HG03045 (cell line): ENCODE data around the gene C1QTNF4.

Source experiments
- ATAC-seq: cut with Tn5 transposase; IDR thresholded peaks from one replicate; pipeline ENCODE4 v1.9.1; 2021; ENCODE audit warnings: mild to moderate bottlenecking, moderate library complexity; ENCODE audit not compliant: unreplicated experiment

Gene C1QTNF4

GRCh38 chr11:47593492-47593933 lies 698 bp downstream of the C1QTNF4 start:
- no peak for ATAC-seq

- no peak for ATAC-seq
Observed at GRCh38 chr11:47592970-47593369, 1.2 kb downstream of the C1QTNF4 start.

DNA sequence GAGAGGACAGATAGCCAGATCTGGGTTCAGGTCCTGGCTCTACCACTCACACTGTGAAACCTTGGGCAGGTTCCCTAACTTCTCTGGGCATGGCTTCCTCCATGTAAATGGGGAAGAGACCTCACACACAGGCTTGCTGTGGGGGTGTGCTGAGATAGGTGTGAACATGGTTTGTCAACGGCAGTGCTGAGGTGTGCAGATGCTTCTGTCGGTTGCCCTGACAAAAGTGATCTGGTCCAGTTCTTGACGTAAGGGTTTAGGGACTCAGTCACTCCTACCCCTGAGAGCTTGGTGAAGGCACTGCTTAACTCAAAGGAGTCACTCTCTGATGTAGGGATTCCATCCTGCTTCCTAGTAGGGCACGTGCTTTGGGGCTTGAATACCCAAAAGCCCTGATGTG lies 2.0 kb downstream of the C1QTNF4 start:
- ATAC-seq: no peak

DNA sequence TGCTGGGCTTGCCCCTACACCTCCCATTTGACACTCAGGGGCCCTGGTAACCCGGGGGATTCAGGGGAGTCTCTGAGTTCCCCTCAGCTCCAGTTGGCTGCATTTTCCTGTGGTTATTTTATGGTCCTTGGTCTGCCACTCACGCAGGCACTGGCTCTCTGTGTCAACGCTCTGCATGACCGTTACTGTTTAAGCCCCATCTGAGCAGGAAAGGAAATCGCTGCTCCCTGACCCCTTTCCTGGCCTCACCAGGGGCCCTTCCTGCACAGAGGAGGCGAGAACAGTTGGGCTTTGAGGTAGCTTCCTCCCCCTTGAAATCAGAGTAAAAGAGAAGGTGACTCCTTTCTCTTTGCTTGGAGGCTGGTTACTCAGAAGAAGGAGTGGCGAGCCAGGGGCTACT lies 2.4 kb downstream of the C1QTNF4 start:
- no peak for ATAC-seq

DNA sequence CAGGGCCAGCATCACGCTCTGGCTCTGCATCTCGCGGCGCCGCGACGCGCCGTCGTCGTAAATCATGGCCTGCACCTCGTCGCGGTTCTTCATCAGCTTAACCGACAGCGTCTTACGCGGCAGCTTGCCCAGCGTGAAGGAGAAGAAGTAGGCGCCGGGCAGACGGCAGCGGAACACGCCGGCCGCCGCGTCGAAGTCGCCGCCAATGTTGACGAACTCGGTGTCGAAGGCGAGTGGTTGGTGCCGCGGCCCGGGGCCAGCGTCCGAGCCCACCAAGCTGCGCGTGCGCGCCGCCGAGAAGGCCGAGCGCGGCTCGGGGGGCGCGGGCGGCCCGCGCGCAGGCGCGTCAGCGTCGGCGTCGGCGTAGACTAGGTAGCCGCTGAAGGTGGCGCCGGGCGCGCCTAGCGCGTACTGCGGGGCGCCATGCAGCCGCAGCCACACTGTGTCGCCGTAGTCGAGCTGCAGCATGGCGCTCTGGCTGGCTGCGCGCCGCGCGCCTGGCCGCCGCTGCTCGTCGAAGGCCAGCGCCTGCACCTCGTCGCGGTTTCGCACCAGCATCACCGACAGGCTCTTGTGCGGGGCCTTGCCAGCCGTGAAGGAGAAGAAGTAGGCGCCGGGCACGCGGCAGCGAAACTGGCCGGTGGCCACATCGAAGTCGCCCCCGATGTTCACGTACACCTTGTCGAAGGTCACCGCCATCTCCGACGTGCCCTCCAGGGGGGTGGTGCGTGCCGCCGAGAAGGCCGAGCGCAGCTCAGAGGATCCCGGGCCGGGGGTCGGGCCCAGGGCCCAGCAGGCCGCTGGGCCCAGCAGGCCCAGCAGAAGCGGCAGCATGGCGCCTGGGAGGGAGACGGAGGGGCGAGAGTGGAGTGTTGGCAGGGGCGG lies 4.0 kb downstream of the C1QTNF4 start:
- no peak for ATAC-seq

- no peak for ATAC-seq
Observed at GRCh38 chr11:47589584-47589976, 4.6 kb downstream of the C1QTNF4 start.

DNA sequence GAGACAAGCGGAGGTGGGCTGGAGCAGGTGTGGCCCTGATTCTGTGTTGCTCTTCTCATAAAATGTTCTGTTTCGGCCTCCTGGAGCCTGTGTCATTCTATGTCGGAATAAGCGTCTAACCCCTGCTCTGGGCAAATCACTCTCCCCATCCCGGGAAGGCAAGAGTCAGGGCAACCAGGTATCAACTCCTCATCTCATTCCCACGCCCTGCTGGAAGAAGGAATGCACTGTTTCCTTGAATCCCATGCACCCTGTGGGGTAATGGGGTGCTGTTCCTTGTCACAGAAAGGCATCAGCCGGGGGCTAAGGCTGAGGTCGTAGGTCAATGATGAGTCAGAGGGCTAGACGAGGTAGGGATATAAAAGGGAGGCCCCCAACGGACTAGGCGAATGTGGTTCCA lies 5.1 kb downstream of the C1QTNF4 start:
- no peak for ATAC-seq

- no peak for ATAC-seq
Observed at GRCh38 chr11:47587723-47588326, 6.4 kb downstream of the C1QTNF4 start.

DNA sequence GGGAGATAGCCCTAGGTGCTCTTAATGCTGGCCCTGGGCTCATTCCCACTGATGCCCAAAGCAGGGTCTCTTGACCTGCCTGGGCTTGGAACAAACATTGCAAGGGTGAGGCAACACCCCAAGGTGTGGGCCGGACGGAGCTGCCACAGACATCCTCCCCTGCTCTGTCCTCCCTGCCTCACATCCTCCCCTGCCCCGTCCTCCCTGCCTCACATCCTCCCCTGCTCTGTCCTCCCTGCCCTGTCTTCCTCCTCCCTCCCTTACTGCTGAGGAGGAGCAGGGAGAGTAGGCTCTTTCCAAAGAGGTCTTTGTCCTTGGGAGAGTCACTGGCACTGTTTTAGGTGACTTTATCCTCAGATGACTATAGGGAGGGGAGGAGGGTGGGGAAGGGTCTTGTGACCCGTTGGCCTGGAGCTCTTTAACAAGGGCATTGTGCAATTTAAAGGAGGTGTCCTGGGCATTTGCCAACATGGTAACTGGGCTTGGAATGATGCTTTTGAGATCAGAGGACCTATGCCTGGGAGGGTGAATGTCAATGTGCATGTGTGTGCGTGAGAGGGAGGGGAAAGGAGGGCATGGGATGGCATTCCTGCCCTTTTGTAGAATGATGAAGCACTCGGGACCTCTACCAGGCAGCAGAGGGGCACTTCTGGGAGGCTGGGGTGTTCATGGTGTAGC lies 7.0 kb downstream of the C1QTNF4 start:
- no peak for ATAC-seq

- no peak for ATAC-seq
Observed at GRCh38 chr11:47586098-47586855, 7.9 kb downstream of the C1QTNF4 start, which contains the start of gene FAM180B. Gene FAM180B (plus strand): TSS chr11:47586678. CDS start chr11:47586769, 91 bp downstream.

DNA sequence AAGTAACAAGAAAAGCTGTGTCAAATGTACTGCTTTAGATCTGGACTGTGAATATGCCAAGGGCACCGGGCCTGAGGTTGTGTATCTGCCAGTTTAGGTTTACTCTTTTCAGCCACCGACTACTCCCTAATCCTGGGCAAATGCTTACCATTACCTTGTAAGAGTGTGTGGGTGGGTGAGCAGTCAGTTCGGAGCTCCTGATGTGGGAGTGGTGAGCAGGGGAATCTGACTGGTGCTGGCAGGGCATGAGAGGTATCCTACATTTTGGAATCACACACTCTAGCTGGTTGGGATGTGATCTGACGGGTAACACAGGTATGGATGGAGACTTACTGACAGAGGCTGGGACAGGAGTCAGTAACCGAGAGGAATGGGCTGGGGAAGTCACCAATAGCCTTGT lies 10.4 kb downstream of the C1QTNF4 start:
- ATAC-seq: no peak

DNA sequence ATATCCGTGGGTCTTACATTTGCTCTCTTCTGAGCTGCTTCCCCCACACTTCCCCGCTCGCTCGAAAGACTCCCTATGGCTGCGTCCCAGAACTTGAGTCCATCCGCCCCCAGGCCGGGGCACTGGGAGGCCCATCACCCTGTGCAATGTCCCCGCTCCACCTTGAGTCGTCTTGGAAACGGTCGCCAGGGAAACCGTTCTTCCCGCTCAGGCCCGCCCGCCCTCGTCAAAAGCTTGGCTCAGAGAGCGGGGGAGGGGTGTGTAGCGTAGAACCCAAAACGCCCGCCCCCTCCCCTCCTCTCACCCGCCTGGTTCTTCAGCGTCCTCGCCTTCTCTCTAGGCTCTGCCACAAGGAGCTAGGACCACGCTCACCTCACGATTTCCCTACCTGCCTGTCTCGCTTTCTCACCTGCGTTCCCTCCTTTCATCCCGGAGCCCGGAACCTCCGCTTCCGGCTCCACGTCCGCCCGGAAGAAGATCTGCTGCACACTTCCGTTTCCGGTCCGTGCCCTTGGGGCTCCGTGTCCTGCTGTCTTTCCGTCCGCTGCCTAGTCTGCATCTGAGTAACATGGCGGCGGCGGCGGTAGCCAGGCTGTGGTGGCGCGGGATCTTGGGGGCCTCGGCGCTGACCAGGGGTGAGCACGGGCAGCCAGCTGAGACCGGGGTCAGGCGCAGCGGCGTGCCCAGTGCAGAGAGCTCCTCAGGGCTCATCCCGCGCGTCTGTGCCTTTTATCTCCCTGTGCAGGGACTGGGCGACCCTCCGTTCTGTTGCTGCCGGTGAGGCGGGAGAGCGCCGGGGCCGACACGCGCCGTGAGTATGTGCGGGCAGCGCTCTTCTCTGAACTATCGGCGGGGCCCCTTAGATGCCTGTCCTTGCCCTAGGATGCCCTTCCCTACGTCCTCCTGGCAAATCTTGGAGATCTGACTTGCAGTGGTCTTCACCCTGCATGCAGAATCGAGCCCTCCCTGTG lies 15.4 kb downstream of the C1QTNF4 start, which contains the start of the genes KBTBD4 and NDUFS3:
Gene KBTBD4 (minus strand): TSS at position 447 of the 971 bp plus-strand sequence. CDS start 19 bp downstream, at position 428.
Gene NDUFS3 (plus strand): TSS at position 551 of the 971 bp plus-strand sequence. CDS start 18 bp downstream, at position 569.
- peak; percentile 91 for ATAC-seq

DNA sequence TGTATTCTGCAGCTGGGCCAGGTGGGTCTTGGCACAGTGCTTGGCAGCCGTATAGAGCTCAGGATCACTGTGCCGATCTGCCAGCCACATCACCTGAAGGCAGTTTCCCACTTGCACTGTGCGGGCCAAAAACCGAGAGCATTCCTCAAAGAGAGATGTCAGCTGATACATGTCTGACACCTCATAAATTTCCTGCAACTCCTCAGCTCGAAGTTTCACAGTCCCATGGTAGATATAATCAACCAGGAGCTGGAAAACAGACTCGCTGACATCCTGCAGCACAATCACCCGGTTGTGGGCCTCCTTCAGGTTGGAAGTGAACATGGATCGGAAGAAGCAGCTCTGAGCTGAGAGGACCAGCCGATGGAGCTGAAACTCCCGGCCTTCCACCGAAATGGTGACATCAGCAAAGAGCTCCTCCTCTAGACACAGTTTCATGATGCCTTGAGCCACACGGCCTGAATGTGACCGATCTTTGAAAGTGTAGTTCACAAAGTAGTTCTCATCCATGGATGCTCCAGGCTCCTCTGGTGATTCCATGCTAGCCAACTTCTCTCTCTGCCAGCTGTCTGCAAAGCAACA lies 16.7 kb downstream of the C1QTNF4 start:
- ATAC-seq: no peak

DNA sequence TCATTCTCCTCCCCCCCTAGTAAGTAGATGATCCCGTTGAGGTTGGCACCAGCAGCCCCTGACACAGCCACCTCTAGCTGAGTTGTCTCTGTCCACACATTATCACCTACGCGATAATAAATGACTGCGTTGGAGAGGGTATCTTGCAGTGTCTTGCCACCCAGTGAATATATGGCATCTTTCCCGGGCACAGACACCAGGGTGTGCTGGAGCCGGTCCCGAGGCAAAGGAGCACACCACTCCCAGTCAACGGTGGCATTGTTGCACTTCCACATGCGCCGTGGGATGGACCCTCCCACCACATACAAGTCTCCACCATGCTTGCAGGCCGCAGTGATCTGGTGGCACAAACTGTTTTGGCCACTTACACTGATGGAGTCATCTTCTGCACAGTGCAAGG lies 20.9 kb downstream of the C1QTNF4 start:
- no peak for ATAC-seq

- no peak for ATAC-seq
Observed at GRCh38 chr11:47572715-47573255, 21.4 kb downstream of the C1QTNF4 start.

DNA sequence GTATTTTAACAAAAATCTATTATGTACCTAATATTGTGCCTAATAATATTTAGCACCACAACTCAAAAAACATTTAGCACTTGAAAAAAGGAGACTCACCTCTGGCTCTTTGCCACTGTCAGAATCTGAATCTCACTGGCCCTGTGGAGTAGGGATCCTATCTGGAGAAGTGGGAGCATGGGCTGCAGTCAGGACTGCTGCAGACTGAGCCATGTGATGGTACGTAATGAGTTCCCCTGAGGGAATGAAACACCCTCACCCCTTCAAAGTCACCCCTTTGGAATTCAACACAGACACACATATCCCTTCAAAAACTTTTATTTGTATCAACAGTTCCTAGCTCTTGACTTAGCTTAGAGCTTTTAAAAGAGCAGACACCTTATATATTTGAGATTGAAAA lies 22.3 kb downstream of the C1QTNF4 start:
- ATAC-seq: no peak

DNA sequence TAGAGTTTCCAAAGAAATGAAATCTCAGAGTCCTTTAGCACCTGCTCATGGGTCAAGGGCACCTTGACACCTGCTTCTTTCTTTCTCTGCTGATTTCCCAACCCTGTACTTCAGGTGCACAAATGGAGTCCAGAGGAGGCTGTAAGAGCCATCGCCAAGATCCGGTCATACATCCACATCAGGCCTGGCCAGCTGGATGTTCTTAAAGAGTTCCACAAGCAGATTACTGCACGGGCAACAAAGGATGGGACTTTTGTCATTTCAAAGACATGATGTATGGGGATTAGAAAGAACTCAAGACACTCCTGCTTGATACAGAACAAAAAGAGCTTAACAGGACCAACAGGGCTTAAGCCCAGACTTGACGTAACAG lies 22.9 kb downstream of the C1QTNF4 start:
- ATAC-seq: no peak

DNA sequence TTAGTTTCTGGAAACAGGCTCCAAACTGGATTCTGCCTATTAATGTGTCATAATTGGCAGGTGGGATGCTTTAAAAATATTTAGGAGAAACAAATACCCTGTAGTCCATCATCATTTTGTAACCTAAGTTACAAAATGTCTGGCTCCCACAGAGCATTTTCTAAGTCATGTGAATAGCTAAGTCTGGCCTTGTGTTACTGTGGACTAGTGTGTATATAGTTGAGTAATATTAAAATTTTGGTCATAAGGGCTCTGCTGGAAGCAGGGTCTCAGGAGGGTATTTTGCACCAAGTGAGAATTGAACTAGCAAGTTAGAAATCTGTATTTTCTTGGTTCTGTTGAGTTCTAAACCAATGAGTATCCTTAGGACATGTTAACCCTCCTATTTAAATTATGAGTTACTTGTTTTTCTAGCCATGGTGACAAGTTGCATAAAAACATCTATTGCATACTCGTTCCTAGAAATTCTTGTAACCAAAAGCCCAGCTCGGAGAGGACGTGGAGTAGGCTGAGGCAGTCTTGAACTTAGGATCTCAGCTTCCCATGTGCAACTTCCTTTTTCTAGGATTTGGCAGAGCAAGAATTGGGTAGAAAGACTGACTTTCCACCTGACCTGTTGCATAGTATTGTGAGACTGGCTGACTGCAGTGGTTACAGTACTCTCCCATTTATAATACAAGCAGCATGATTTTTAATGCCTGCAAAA lies 23.4 kb downstream of the C1QTNF4 start:
- no peak for ATAC-seq
